Stimulated activated CD4-positive, alpha-beta T cell treated with anti-CD3 and anti-CD28 coated beads, Interleukin-1b, Interleukin-23, amount 100 ng/mL, for 1 hour (primary cell): ENCODE results near the gene HMGN5.

Experiments used
- DNase-seq, 2 donors: peaks; one replicate each; pipeline ENCODE4 v3.0.0-alpha.2; 2020; ENCODE audit warnings: low read depth in 2 of 2

Gene HMGN5

GRCh38 chrX:81201671-81202455 lies at the start of gene HMGN5, which contains the start of gene SH3BGRL:
HMGN5 (minus strand) TSS chrX:81201913; CDS start chrX:81121549, 80,364 bp downstream.
SH3BGRL (plus strand) TSS chrX:81202102; CDS start chrX:81202201, 99 bp downstream.
- DNase-seq: peak; percentile 23 to 35

GRCh38 chrX:81241753-81242152 lies 40.0 kb upstream of the HMGN5 start:
- no peak for DNase-seq

GRCh38 chrX:81240701-81241331 lies 39.1 kb upstream of the HMGN5 start:
- DNase-seq: no peak

- DNase-seq: no peak
These were observed 36.5 kb upstream of the HMGN5 start for GRCh38 chrX:81238166-81238565.

- no peak for DNase-seq
These were observed 35.8 kb upstream of the HMGN5 start for GRCh38 chrX:81237516-81237915.

- no peak for DNase-seq
These were observed 30.5 kb upstream of the HMGN5 start for GRCh38 chrX:81232218-81232617.

- DNase-seq: no peak
These were observed 29.8 kb upstream of the HMGN5 start for GRCh38 chrX:81231476-81231875.

- no peak for DNase-seq
These were observed 28.2 kb upstream of the HMGN5 start for GRCh38 chrX:81229901-81230300.

- no peak for DNase-seq
These were observed 27.5 kb upstream of the HMGN5 start for GRCh38 chrX:81229229-81229628.

GRCh38 chrX:81215685-81216084 lies 14.0 kb upstream of the HMGN5 start:
- no peak for DNase-seq

GRCh38 chrX:81208916-81209315 lies 7.2 kb upstream of the HMGN5 start:
- no peak for DNase-seq

GRCh38 chrX:81206476-81206875 lies 4.8 kb upstream of the HMGN5 start:
- DNase-seq: no peak

- no peak for DNase-seq
These were observed 3.8 kb upstream of the HMGN5 start for GRCh38 chrX:81205551-81205950.

- DNase-seq: no peak
These were observed 1.2 kb upstream of the HMGN5 start for GRCh38 chrX:81202943-81203342.

- no peak for DNase-seq
These were observed 725 bp upstream of the HMGN5 start for GRCh38 chrX:81202456-81202819.

- no peak for DNase-seq
These were observed 642 bp downstream of the HMGN5 start for GRCh38 chrX:81201071-81201470.

GRCh38 chrX:81195712-81196111 lies 6.0 kb downstream of the HMGN5 start:
- peak in 1 of 2 donors; percentile 11 for DNase-seq

- DNase-seq: no peak
These were observed 6.5 kb downstream of the HMGN5 start for GRCh38 chrX:81195259-81195658.

GRCh38 chrX:81174286-81174685 lies 27.4 kb downstream of the HMGN5 start:
- DNase-seq: no peak

- DNase-seq: no peak
These were observed 33.3 kb downstream of the HMGN5 start for GRCh38 chrX:81168391-81168790.

GRCh38 chrX:81121513-81122363 lies 80.0 kb downstream of the HMGN5 start:
- DNase-seq: peak; percentile 67 to 74

GRCh38 chrX:81120936-81121371 lies 80.8 kb downstream of the HMGN5 start:
- DNase-seq: no peak
